Stimulated activated CD8-positive, alpha-beta memory T cell treated with anti-CD3 and anti-CD28 coated beads, Interleukin-4, amount 100 ng/mL, for 24 hours (primary cell): Measurements from ENCODE around the gene ANKH.
"Not testable (repeated sequence)": the region's sequence is repeated elsewhere in the genome, so short reads cannot be mapped to it uniquely, and the experiment has no call there.

ENCODE experiments used
- DNase-seq: peaks from one replicate; pipeline ENCODE4 v3.0.0-alpha.2; 2020; ENCODE audit warnings: low read depth

ANKH gene

GRCh38 chr5:14871214-14872069 lies at the start of gene ANKH:
TSS of gene ANKH (minus strand) at chr5:14871778. CDS start at chr5:14871447, 331 bp downstream.
- peak; percentile 72 for DNase-seq

DNA sequence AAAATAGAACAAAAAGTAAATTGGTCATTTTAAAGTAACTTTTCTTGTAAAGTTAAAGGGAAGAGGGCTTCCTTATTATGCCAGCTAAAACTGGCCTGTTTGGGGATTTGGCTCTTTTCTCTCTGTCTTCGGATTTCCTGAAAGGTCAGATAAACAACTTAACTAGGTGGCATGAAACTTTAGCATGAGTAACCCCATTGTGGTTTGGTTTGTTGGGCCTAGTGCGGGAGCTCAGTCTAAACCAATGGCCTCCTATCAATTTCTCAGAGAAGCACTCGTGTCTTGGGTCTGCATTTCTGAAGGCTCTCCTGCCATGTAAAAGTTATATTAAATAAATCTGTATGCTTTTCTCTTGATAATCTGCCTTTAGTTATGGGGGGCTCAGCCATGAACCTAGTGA lies 48.5 kb upstream of the ANKH start:
- DNase-seq: no peak

DNA sequence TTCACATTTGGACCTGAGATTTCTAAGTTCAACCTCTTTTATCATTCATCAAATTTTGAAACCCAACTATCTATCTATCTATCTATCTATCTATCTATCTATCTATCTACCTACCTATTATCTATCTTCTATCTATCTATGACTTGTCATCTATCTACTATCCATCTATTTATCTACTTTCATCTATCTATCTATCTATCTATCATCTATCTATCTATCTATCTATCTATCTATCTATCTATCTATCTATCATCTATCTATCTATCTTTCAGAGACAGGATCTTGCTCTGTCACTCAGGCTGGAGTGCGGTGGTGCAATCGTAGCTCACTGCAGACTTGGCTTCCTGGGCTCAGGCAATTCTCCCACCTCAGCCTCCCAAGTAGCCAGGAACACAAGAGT lies 47.5 kb upstream of the ANKH start:
- not testable (repeated sequence) for DNase-seq

- no peak for DNase-seq
These were observed 46.1 kb upstream of the ANKH start for GRCh38 chr5:14917719-14918118.

- no peak for DNase-seq
These were observed 43.8 kb upstream of the ANKH start for GRCh38 chr5:14915291-14915952.

DNA sequence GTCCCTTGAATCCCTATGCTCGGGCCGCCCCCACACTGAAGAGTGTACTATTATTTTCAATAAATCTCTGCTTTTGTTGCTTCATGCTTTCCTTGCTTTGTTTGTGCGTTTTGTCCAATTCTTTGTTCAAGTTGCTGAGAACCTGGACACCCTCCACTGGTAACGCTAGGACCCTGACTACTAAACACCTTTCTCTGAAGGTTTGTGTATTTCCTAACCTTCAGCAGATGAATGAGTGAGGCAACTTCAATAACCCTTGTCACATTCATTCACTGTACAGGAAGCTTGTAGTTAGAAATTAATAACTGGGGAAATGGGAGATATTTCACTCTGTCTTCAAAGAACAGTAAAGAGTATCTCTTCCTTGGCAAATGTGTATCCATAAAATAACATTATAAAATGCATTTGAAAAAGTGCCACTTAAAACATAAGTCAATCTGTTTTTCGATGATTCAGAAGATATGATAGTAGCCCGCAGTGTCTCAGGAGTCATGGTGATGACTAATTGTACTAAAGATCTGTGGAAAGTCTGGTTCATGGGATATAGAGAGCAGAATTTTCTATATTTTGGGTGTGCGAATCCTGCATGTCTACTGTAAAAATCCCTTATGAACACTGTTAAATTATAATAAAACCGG lies 43.2 kb upstream of the ANKH start:
- DNase-seq: no peak

GRCh38 chr5:14914193-14914592 lies 42.6 kb upstream of the ANKH start:
- no peak for DNase-seq

DNA sequence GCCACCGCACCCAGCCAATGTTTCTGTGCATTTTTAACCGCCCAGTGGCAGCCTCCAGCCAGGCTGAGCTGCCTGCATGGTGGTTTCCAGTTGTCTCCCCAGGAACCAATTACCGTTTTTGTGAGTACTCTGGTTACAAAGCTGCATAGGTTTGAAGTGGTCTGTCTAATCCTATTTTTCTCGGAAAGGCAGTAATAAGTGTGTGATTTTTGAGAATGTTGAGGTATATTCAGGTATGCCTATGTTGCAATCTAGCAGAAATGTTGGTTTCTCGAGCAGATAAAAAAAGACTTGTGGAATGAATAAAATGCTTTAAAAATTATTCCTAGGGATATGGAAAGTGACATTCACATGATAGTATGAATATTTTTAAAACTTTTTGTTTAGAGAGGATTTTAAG lies 41.5 kb upstream of the ANKH start:
- no peak for DNase-seq

GRCh38 chr5:14912206-14912605 lies 40.6 kb upstream of the ANKH start:
- no peak for DNase-seq

DNA sequence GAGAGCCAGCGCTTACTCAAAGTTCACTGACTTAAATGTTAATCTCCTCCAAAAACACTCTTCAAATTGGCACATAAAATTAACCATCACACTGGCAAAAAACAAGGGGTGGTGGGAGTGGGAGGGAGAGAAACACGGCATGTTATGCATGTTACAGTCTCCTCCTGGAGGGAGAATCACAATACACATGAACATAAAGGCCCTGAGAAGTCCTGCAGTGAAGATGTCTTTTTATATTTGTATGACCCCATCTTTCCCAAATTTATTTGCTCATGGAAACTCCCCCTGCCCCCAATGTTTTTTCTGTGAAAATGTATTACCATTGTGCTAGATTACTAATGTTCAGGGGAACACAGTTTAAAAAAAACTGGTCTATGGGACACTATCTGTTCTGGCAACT lies 37.8 kb upstream of the ANKH start:
- no peak for DNase-seq

DNA sequence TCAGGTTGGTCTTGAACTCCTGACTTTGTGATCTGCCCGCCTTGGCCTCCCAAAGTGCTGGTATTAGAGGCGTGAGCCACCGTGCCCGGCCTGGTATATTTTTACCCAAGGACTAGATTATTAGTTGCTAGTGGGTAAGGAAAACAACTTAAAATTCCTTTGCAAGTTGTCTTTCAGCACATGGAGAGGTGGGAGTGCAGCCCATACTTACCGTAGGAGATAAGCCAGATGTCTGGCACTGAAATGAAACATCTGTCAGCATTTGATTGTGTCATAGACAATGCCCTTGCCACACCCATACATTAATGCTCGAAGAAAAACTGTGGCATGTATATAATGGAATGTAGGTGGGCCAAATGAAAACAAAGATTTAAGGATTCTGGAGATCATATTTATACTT lies 36.6 kb upstream of the ANKH start:
- DNase-seq: no peak

DNA sequence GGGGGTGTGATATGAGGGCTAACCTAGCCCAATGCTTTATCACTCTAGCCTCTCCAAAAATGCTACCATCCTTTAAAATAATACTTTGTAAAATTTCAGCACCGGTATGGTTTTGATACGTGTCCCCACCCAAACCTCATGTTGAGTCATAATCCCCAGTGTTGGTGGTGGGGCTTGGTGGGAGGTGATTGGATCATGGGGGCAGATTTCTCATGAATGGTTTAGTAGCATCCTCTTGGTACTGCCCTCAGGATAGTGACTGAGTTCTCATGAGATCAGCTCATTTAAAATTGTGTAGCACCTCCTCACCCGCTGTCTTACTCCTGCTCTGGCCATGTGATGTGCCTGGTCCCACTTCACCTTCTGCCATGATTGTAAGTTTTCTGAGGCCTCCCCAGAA lies 35.0 kb upstream of the ANKH start:
- peak; percentile 6 for DNase-seq

DNA sequence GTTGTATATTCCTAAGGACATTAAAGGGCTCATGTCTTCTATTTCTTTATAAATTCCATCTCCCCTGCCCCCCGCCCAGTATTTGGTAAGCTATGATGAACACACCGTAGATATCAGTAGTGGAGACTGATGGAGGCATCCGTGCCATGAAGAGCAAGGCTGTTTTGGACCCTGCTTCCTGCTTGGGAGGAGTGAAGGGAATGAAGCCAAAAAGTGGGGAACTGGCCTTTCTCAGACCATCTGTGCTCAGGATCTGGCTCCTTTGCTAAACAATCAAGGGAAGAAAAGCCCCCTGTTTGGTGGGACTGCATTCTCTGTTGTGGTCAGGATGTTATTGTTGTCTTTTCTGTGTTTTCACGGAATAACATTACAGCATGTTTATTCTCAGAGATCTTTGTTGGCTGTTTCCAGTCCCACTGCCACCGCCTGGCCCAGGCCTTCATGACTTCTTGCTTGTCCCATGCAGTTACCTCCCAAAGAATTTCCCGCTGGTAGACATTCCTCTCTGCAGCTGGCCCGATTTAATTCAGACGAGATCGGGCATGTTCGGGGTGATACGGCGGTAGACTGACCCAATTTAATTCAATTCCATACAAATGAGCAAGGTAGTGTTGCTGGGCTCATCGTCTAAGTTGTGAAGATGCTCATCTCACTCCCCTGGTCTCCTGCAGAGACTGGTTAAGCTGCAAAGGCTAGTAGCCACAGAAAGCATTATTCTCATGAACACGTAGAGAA lies 31.4 kb upstream of the ANKH start:
- DNase-seq: no peak

DNA sequence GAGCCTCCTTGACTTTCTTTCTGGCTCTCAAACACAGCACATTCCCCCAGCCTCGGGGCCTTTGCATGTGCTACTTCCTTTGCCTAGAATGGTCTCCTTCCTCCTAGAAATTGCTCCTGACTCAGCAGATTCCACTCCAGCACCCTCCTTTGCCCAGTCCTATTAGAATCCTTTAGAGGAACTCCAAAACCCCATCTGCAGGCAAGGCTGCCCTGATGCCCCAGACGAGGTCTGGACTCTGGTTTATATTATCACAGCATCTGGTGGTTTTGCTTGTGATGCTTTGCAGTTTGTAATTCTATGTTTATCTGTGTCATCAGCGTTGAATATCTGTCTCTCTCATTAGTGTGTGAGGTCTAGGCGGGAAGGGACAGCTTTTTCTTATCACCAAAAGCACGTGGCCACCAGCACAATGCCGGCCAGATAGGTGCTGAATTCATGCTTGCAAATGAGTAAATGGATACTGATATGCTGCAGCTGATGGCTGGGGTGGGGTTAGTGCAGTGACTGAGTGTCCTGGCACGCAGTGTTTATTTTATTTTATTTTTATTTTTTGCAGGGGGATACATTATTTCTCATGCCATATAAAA lies 30.0 kb upstream of the ANKH start:
- DNase-seq: no peak

DNA sequence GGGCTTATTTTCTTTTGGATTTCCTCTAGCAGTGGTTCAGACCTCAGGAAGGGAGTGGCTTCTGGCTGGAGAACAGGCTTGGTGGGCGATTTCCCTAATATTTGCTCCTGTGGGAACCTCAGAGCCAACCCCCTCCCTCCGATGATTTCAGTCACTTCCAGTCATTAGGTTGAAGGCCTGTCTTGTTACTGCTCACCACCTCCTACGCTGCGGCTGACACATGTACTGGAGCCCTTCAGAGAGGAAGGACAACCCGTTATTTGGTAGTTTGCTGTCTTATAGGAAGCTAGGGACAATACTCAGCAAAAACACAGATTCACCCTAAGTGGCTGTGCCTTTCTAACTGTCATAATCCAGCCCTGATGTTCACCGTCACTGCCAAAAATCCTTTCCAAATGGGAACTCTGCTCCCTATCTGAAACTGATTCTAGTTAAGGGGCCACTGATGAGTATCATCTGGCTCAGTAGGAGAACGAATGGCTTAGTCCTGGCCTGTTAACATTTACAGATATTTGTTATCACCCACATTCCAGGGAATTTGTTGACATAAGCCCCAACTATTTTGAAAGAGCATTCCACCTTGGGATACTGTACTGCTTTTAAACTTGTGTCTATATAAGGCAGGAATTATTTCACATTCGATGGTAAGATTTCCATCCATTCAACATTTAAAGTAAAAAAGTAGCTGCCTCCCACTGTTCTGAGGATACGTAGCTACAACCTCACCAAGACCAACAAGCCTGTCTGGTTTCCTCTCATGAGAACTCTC lies 29.3 kb upstream of the ANKH start:
- no peak for DNase-seq

DNA sequence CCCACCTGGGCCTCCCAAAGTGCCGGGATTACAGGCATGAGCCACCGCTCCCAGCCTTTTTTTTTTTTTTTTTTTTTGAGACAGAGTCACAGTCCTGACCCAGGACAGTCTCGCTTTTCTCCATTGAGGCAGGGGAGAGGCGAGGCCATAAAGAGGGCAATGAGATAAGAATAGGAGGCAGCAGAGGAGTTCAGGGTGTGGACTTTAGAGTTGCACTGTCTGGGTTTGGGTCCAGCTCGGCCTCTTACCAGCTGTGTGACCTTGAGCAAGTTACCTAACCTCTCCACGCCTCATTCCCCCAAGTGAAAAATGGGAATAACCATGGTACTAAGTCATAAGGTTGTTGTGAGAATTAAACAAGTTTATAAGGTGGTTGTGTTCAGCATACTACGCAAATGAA lies 24.6 kb upstream of the ANKH start:
- DNase-seq: no peak

DNA sequence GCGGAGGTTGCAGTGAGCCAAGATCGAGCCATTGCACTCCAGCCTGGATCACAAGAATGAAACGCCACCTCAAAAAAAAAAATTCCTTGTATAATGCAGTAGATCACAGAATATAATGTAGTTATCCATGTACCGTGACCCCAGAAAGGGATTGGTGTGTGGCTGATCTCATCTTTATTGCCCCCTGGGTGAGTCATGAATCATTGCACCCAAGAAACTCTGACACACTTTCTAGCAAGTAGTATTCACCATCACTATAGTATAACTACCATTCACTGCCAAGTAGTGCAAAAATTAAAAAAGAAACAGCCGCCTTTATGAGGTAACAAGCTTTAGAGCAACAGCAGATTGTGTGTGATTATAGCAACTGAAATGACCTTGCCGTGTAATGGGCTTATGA lies 23.7 kb upstream of the ANKH start:
- DNase-seq: no peak

GRCh38 chr5:14894748-14895147 lies 23.2 kb upstream of the ANKH start:
- DNase-seq: no peak

- DNase-seq: no peak
These were observed 21.8 kb upstream of the ANKH start for GRCh38 chr5:14893381-14893780.

GRCh38 chr5:14890846-14891245 lies 19.3 kb upstream of the ANKH start:
- no peak for DNase-seq

DNA sequence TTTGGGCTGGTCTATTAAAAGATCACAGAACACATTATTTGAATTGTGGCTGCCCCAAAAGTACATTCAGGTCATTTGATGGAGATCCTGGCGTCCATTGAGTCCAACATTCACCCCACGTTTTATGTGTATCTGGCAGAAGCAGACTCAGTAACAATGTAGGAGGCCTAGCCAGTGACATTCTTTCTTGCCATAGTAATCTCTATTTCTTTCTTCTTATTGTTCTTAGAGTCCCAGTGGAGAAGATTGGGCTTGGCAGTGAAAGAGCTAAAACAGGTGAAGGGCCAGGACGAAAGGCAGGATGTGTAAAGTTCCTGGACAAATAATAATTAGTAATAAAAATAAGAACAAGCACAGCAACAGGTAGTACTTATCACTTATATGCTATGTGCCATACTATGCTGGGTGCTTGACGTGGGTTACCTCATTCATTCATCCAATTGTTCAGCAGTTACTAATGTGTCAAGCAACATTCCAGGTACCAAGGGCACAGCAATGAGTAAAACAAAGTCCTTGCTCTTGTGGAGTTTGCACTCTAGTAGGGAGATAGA lies 12.6 kb upstream of the ANKH start:
- DNase-seq: no peak
